ENCODE data around the gene SARS2.

Gene SARS2

GRCh38 chr19:38879400-38879751 lies 51.2 kb downstream of the SARS2 start:
- no peak for TF ChIP-seq TCF12 (IDR thresholded peaks at IDR 0.05; ENCODE audit: low read depth)
- no peak for TF ChIP-seq FOXM1 (IDR thresholded peaks at IDR 0.05; ENCODE audit: borderline replicate concordance, low read depth)
- TF ChIP-seq RAD21 (IDR thresholded peaks at IDR 0.05; ENCODE audit: low read depth), result no peak
- TF ChIP-seq, protein P1, sequence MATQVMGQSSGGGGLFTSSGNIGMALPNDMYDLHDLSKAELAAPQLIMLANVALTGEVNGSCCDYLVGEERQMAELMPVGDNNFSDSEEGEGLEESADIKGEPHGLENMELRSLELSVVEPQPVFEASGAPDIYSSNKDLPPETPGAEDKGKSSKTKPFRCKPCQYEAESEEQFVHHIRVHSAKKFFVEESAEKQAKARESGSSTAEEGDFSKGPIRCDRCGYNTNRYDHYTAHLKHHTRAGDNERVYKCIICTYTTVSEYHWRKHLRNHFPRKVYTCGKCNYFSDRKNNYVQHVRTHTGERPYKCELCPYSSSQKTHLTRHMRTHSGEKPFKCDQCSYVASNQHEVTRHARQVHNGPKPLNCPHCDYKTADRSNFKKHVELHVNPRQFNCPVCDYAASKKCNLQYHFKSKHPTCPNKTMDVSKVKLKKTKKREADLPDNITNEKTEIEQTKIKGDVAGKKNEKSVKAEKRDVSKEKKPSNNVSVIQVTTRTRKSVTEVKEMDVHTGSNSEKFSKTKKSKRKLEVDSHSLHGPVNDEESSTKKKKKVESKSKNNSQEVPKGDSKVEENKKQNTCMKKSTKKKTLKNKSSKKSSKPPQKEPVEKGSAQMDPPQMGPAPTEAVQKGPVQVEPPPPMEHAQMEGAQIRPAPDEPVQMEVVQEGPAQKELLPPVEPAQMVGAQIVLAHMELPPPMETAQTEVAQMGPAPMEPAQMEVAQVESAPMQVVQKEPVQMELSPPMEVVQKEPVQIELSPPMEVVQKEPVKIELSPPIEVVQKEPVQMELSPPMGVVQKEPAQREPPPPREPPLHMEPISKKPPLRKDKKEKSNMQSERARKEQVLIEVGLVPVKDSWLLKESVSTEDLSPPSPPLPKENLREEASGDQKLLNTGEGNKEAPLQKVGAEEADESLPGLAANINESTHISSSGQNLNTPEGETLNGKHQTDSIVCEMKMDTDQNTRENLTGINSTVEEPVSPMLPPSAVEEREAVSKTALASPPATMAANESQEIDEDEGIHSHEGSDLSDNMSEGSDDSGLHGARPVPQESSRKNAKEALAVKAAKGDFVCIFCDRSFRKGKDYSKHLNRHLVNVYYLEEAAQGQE (IDR thresholded peaks at IDR 0.05; ENCODE audit: low read depth), result no peak
- no peak for TF ChIP-seq YY1 (IDR thresholded peaks at IDR 0.05; ENCODE audit: low read depth)
- no peak for TF ChIP-seq TEAD4 (IDR thresholded peaks at IDR 0.05)
- no peak for TF ChIP-seq EGR1 (IDR thresholded peaks at IDR 0.05)
- no peak for TF ChIP-seq USF1 (IDR thresholded peaks at IDR 0.05)
- TF ChIP-seq MAX (IDR thresholded peaks at IDR 0.05), result no peak

DNA sequence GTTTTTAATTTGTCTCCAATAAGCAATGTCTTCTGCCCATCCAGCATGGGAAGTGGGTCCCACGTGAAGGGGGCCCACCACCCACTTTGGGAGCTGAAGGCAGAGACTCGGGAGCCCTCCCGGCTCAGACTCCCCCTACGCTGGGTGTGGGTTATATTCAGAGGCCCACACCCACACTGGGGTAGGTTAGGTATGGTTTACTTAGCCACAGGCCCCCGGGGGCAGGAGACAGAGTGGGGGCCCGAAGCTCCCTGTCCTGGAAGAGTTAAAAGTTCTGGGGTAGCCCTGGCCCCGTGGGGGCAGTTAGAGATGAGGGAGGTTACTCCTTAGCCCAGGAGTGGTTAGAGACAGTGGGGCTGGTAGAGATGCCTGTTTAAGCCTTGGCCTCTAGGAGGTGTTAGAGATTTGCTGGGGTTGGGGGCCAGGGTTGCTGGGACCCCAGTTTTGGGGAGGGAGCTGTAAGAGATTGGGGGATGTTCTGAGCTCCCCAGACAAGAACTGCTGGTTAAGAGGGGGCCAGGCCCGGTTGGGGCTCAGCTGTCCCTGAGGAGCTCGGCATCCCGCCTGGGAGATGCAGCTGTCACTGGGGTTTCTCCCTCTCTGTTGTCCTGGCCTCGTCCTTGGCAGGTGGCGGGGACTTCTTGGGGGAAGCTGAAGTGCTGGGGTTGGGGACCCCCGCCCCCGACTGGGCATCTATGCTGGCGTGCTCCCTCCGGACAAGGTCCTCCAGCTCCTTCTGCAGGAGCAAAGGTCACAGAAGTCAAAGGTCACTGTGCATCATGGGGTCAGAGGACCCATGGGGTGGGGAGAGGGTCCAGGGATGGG lies 51.8 kb downstream of the SARS2 start:
- TF ChIP-seq TCF12 (IDR thresholded peaks at IDR 0.05; ENCODE audit: low read depth), result no peak
- no peak for TF ChIP-seq FOXM1 (IDR thresholded peaks at IDR 0.05; ENCODE audit: borderline replicate concordance, low read depth)
- no peak for TF ChIP-seq RAD21 (IDR thresholded peaks at IDR 0.05; ENCODE audit: low read depth)
- TF ChIP-seq EGR1 (IDR thresholded peaks at IDR 0.05), result no peak

- TF ChIP-seq TCF12 (IDR thresholded peaks at IDR 0.05; ENCODE audit: low read depth), result no peak
- no peak for TF ChIP-seq NFIC (IDR thresholded peaks at IDR 0.05)
- TF ChIP-seq USF1 (IDR thresholded peaks at IDR 0.05), result no peak
- no peak for TF ChIP-seq TAF1 (IDR thresholded peaks at IDR 0.05; ENCODE audit: low read depth)
- no peak for TF ChIP-seq CREB1 (IDR thresholded peaks at IDR 0.05; ENCODE audit: low read depth)
- no peak for TF ChIP-seq MAX (IDR thresholded peaks at IDR 0.05)
- TF ChIP-seq RAD21 (IDR thresholded peaks at IDR 0.05; ENCODE audit: low read depth), result no peak
- no peak for TF ChIP-seq FOXM1 (IDR thresholded peaks at IDR 0.05; ENCODE audit: borderline replicate concordance, low read depth)
- TF ChIP-seq EP300 (IDR thresholded peaks at IDR 0.05; ENCODE audit: borderline replicate concordance), result no peak
- TF ChIP-seq, protein P1 (IDR thresholded peaks at IDR 0.05; ENCODE audit: low read depth), result no peak
- no peak for TF ChIP-seq YY1 (IDR thresholded peaks at IDR 0.05; ENCODE audit: low read depth)
- no peak for TF ChIP-seq TEAD4 (IDR thresholded peaks at IDR 0.05)
- TF ChIP-seq CEBPB (IDR thresholded peaks at IDR 0.05), result no peak
- TF ChIP-seq ZBTB7A (IDR thresholded peaks at IDR 0.05; ENCODE audit: low read depth), result no peak
- TF ChIP-seq EGR1 (IDR thresholded peaks at IDR 0.05), result no peak
Observed at GRCh38 chr19:38877781-38878574, 52.6 kb downstream of the SARS2 start, which contains the start of gene RINL. Gene RINL, minus strand, starts transcription at chr19:38878275. Its CDS starts 1,533 bp downstream, at chr19:38876742.

DNA sequence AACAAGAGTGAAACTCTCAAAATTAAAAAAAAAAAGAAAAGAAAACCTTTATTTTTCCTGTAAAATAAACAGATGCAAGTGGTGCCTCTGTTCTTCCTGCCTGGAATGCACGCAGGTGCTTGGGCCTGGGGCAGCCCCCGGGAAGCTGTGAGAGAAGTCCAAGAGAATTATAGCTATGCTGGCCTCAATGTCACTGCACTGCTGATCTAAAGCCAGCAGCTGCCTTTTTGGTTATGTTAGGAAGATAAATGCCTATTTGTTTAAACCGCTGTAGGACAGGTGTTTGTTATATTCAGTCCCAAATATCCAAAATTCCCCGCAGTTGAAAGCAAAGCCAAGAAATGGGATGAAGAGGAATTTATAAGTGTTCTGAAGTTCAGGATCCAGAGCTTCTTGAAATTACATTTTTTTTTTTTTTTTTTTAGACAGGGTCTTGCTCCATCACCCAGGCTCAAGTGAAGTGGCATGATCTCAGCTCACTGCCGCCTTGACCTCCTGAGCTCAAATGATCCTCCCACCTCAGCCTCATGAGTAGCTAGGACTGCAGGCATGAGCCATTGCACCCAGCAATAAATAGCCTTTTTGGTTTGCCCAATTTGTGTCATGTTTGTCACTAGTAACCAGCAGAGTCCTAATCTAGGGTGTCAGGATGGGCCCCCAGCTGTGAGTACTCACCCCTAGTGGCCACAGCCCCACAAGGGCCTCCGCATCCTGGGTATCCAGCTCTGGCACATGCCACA lies 54.7 kb downstream of the SARS2 start:
- TF ChIP-seq RAD21 (IDR thresholded peaks at IDR 0.05; ENCODE audit: low read depth) (no peak), TAF1 (IDR thresholded peaks at IDR 0.05; ENCODE audit: low read depth) (no peak), ZBTB7A (IDR thresholded peaks at IDR 0.05; ENCODE audit: low read depth) (no peak), CREB1 (IDR thresholded peaks at IDR 0.05; ENCODE audit: low read depth) (no peak), YY1 (IDR thresholded peaks at IDR 0.05; ENCODE audit: low read depth) (no peak), FOXM1 (IDR thresholded peaks at IDR 0.05; ENCODE audit: borderline replicate concordance, low read depth) (no peak), TCF12 (IDR thresholded peaks at IDR 0.05; ENCODE audit: low read depth) (no peak), NFIC (IDR thresholded peaks at IDR 0.05) (no peak), USF1 (IDR thresholded peaks at IDR 0.05) (no peak), MAX (IDR thresholded peaks at IDR 0.05) (no peak), TEAD4 (IDR thresholded peaks at IDR 0.05) (no peak), CEBPB (IDR thresholded peaks at IDR 0.05) (no peak), EGR1 (IDR thresholded peaks at IDR 0.05) (no peak), EP300 (IDR thresholded peaks at IDR 0.05; ENCODE audit: borderline replicate concordance) (no peak)
- TF ChIP-seq, protein P1 (IDR thresholded peaks at IDR 0.05; ENCODE audit: low read depth), result no peak
